Activated CD8-positive, alpha-beta memory T cell treated with anti-CD3 and anti-CD28 coated beads for 36 hours (primary cell): ENCODE data around the gene DDX54. TPM values are rescaled to one million over a fixed set of nuclear protein-coding genes. Genes with fewer than 3 reads are reported as not detected.

ENCODE experiments used
- CTCF ChIA-PET: fragments of 350-600 bp; sonication (Branson Sonifier 250); formaldehyde crosslinking; loops from one replicate; lab custom pipeline; 2021; ENCODE audit warnings: antibody characterized with exemption; lab: Charles Lee
- POLR2A ChIA-PET: fragments of 350-600 bp; sonication (Branson Sonifier 250); formaldehyde crosslinking; loops from one replicate; lab custom pipeline; 2021; ENCODE audit warnings: antibody characterized with exemption; lab: Charles Lee
- total RNA-seq, 2 experiments: library from RNA; stranded (reverse); gene quantifications; one replicate each; pipeline ENCODE4 v1.2.3, GENCODE V29; 2021

The DDX54 gene
- total RNA-seq, 2 experiments from 2014 or later, result 120 to 128 TPM

DNA sequence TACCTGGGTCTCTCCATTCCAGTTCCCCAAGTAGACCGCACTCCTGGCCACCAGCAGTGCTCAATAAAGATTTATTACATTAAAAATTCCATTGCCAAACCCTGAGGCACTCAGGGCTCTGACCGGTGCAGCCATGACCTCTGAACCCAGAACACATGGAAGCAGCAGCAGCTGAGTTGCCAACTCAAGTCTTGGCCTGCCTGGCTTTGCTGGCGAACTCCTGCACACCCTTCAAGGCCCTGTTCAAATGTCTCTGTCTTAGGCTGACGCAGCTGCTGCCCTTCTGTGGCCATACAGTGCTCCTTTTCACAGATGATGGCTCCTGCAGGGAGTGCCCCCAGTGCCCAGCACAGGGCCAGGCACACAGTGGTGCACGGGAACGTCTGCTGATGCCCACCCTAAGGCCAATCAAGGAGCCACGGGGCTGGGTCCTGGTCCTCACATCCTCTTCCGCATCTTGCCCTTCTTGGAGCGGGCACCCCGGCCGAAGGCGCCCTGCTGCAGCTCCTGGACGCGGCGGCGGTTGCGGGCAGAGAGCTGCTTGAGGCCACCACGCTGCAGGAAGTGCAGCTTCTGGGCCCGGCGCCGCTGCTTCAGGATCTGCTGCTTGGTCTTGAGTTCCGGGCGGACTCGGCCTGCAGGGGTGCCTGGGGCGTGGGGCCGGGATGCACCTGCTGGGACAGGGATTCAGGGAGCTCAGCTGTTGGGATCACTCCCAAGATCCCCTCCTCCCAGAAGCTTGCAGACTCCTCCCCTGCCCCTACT is 26.7 kb downstream of the DDX54 start:
- CTCF ChIA-PET, result interaction anchor here (0.6 to 1.9 kb wide), 3 partner anchors 16 to 110 kb away, joined by 3 to 8 read pairs (median 4); no protein-coding TSS in a partner anchor
- POLR2A ChIA-PET, result no interaction called here

DNA sequence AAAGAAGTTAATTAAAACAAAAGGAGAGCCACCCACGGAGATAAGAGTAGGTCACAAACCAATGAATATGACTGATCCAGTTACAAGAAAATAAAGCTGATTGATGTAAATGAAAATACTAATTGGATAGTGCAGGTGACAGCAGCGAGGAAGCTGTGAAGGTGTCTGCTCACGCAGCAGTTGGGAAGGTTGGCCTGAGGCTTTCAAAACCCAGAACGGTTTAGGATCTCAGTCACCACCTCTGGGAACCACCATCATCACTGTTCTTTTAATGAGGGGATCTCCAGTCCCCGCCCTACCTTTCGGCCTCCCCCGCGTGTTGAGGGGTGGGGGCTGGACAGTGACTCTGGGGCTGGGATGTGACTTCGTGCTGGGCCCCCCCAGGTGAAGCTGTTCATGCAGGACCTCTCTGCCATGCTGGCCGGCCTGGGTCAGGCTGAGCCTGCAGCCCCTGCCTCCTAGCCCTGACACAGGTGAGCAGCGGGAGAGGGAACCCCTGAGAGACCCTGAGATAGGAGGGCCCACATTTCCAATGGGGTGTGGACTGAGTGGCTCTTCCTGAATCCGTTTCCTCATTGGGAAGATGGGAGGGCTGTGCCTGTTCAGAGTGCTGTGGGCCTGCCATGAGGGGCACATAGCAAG is 27.9 kb downstream of the DDX54 start:
- ChIA-PET CTCF (interaction anchor here (0.5 to 1.9 kb wide), 2 partner anchors 17 to 40 kb away, joined by 3 to 8 read pairs; no protein-coding TSS in a partner anchor), POLR2A (no interaction called here)

DNA sequence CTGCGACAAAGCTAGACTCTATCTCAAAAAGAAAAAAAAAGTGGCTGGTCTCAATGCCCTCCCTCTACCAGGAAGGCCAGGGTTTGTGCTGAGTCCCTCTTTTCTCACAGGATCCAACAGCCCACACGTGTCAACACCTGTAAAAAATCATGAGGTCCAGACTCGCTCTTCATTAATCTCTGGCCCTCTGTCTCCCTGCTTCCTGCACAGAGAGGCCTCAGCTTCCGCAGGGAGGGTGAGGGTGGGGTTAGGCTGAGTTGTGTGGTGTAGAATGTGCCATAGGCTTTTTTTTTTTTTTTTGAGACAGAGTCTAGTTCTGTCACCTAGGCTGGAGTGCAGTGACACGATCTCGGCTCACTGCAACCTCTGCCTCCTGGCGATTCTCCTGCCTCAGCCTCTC is 29.6 kb downstream of the DDX54 start:
- ChIA-PET CTCF (no interaction called here), POLR2A (no interaction called here)

DNA sequence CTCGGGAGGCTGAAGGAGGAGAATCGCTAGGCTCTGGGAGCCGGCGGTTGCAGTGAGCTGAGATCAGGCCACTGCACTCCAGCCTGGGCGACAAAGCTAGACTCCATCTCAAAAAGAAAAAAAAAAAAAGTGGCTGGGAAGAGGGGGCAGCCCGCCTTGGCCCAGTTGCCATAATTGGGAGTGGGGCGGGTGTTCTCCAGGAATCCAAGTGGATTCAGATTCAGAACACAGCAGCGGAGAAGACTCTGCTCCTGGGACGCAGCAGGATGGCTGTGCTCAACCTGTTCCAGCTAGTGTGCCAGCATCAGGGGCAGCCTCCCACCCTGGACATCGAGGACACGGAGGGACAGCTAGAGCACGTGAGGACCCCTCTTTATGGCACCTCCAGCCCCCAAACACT is 30.2 kb downstream of the DDX54 start:
- ChIA-PET CTCF (interaction anchor here (0.6 kb wide), 1 partner anchor 34 kb away, joined by 4 read pairs; no protein-coding TSS in a partner anchor), POLR2A (no interaction called here)

DNA sequence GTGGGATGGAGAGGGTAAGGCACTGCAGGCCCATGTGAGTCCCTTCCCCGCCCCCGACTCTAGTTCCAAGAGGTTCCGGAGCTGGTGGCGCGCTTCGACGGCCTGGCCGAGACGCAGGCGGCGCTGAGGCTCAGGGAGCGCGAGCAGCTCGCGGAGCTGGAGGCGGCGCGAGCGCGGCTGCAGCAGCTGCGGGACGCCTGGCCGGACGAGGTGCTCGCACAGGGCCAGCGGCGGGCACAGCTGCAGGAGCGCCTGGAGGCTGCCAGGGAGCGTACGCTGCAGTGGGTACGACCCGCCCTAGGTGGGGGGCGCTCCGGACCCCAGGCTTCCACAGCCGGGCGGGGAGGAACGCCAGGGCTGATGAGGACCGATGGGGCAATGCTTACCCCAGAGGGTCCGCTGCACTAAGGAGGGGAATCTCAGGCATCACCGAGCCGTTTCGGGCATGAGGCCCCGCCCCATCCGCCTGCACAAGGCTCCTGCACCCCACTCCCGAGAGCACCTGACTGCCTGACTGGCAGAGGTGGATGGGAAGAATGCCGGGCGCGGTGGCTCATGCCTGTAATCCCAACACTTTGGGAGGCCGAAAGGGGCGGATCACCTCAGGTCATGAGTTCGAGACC is 30.8 kb downstream of the DDX54 start:
- ChIA-PET POLR2A (no interaction called here), CTCF (interaction anchor here (0.6 to 1.2 kb wide), 2 partner anchors 19 to 34 kb away, joined by 4 to 5 read pairs; no protein-coding TSS in a partner anchor)

DNA sequence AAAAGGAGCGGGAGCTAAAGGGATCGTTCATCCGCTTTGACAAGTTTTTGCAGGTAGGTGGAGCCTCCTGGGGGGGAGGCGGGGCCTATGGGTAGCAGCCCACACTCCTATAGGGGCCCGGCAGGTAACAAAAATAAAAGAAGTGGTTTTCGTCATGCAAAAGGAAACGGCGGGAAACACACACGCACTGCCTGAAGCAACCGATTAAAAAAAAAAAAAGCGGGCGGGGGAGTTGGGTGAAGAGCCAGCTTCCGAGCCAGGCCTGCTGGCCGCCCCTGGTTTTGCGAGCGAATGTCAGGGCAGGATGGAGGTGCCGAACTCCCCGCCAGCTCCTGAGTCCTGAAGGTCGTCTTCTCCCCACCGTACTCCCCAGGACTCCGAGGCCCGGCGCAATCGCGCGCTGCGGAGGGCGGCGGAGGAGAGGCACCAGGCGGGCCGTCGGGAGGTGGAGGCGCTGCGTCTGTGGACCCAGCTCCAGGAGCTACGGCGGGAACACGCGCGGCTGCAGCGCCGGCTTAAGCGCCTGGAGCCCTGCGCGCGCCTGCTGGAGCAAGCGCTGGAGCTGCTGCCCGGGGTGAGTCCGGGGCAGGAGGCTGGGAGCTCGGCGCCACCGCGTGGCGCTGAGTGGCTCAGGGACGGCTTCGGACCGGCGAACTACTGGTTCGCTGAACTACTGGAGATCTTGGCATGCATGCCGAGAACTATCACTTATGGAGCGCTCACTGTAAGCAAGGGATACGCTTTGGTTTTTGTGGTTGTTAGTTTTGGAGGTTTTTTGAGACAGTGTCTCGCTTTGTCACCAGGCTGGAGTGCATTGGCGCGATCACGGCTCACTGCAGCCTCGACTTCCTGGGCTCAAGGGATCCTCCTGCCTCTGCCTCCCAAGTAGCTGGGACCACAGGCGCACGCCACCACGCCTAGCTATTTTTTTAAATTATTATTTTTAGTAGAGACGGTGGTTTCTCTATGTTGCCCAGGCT is 32.2 kb downstream of the DDX54 start:
- ChIA-PET POLR2A (interaction anchor here (0.6 to 0.7 kb wide), 2 partner anchors 18 to 105 kb away, joined by 4 to 10 read pairs; partner anchors contain the start of gene RASAL1), CTCF (interaction anchor here (0.7 to 1.9 kb wide), 8 partner anchors 10 to 160 kb away, joined by 3 to 10 read pairs (median 3); partner anchors contain the start of gene RASAL1)

DNA sequence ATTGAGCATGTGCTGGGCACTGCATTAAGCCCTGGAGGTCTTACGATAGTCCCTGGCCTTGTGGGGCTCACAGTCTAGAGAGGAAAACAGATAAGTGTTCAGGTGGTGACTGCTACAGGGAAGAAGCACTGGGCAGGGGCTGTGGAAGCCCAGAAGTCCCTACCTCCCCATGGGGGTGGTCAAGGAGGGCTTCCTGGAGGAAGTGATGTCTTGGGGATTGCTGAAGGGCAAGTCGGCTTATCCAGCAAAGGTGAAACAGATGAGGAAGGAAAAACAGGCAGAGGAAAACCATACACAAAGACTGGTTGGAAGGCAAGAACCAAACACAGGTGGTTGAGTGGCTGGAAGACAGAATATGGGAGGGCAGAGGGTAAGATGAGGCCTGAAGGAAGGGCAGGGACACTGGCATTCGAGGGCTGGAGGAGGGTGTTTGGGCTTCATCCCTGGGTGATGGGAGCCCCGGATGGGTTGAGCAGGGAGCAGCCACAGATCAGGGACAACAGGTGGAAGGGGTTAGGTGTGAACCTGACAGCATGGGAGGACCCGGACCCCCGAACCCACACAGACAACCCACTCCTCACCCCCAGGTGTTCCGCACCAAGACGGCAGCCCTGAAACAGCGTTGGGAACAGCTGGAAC is 33.0 kb downstream of the DDX54 start:
- ChIA-PET CTCF (interaction anchor here (1.0 to 1.9 kb wide), 3 partner anchors 15 to 159 kb away, joined by 3 to 10 read pairs (median 6); partner anchors contain the start of gene RASAL1), POLR2A (interaction anchor here (0.7 kb wide), 1 partner anchor 17 kb away, joined by 10 read pairs; the partner anchor contains the start of gene RASAL1)

DNA sequence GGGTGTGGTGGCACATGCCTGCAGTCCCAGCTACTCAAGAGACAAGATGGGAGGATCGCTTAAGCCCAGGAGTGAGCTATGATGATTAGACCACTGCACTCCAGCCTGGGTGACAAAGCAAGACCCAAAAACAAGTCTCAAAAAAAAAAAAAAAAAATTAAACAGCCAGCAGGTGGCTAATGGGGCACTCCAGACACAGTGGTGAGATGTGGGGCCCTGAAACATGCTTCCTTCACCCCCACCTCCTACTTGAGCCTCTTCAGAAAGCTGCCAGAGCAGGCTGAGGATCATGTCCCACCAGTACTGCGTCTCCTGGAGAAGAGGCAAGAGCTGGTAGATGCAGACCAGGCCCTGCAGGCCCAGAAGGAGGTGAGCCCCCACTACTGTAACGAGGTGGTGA is 33.6 kb downstream of the DDX54 start:
- POLR2A ChIA-PET, result no interaction called here
- CTCF ChIA-PET, result no interaction called here

DNA sequence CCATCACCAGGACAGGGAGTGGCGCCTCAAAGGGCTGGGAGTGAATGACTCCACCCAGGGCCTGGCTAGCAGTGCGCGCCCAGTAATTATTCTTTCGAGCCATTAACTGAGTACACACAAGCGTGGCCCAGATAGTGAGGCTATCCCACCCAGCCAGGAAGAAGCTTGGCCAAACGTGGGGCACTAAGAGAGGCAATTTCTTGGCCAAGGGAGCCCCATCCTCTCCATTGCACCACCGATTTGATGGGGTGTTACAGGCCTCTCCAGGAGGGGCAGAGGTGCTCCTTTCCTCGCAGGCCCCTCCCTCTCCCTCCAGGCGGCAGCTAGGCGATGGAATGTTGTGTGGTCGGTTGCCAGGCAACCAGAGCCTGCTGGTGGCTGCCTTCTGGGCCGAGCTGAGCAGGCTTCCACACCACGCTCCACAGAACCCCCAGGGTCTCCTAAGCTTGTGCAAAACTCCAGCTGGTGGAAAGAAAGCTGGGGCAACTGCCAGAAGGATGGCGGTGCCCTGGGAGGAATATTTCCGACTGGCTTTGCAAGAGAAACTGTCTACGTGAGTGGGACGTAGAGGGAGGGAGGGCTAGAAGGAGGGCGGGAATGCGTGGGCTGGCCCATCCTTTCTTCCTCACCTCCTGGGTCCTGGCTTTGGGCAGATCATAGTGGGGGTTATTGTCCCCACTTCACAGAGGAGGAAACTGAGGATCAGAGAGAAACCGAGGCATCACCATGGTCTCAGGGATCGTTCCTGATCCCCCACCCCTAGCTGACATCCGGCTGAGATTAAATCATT is 35.7 kb downstream of the DDX54 start, which contains the start of gene CFAP73:
Gene CFAP73 (plus strand): TSS at position 364 of the 790 bp plus-strand sequence. CDS start 134 bp downstream, at position 498.
- ChIA-PET POLR2A (interaction anchor here (0.5 kb wide), 1 partner anchor 62 kb away, joined by 7 read pairs; no protein-coding TSS in a partner anchor), CTCF (interaction anchor here (0.5 kb wide), 1 partner anchor 1132 kb away, joined by 3 read pairs; no protein-coding TSS in a partner anchor)

DNA sequence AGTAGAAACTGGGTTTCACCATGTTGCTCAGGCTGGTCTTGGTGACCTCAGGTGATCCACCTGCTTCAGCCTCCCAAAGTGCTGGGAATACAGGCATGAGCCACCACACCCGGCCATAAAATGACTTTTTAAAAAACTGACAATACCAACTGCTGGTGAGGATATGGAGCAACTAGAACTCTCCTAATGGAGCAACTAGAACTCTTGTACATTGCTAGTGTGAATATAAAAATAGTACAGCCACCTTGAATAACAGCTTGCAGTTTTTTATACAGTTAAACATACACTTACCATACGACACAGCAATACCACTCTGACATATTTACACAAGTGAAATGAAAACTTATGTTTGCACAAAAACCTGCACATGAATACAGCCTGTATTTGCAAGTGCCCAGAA is 38.3 kb downstream of the DDX54 start:
- CTCF ChIA-PET, result no interaction called here
- POLR2A ChIA-PET, result no interaction called here

DNA sequence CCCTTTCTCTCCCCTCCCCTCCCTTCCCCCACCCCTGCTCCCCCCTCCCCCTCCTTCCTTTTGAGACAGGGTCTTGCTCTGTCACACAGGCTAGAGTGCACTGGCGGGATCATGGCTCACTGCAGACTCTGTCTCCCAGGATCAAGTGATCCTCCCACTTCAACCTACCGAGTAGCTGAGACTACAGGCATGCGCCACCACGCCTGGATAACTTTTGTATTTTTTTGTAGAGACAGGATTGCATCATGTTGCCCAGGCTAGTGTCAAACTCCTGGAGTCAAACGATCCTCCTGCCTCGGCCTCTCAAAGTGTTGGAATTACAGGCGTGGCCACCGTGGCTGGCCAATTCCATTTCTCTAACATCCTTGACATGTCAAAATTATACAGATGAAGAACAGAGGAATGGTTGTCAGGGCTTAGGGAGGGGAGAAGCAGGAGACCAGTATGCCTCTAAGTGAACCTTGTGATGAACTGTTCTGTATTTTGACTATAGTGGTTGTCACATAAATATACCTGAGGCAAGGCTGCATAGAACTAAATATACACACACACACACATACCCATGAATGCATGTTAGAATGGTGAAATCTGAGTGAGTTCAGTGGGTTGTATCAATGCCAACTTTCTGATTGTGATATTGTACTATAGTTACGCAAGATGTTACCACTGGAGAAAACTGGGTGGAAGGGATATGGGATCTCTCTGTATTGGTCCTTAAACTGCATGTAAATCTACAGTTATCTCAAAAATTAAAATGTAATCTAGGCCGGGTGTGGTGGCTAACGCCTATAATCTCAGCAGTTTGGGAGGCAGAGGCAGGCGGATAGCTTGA is 39.3 kb downstream of the DDX54 start:
- POLR2A ChIA-PET, result no interaction called here
- CTCF ChIA-PET, result no interaction called here

DNA sequence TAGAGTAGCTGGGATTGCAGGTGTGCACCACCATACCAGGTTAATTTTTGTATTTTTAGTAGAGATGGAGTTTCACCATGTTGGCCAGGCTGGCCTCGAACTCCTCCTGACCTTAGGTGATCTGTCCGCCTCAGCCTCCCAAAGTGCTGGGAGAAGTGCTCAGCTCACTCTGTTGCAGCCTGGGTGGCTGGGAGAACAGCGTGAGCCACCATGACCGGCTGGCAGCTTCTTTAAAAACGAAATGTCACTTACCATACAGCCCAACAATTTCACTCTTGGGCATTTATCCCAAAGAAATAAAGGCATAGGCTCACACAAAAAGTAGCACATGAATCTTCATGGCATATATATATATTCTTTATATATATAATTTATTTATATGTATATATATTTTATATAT is 40.5 kb downstream of the DDX54 start:
- ChIA-PET CTCF (no interaction called here), POLR2A (no interaction called here)

DNA sequence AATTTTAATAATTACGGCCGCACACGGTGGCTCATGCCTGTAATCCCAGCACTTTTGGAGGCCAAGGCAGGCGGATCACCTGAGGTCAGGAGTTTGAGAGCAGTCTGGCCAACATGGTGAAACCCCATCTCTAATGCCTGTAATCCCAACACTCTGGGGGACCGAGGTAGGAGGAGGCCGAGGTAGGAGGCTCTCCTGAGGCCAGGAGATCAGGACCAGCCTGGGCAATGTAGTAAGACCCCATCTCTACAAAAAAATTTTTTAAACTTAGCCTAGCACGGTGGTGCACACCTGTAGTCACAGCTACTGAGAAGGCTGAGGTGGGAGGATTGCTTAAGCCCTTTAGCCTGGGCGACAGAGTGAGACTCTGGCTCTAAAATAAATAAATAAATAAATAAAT is 41.3 kb downstream of the DDX54 start:
- POLR2A ChIA-PET, result no interaction called here
- CTCF ChIA-PET, result no interaction called here

DNA sequence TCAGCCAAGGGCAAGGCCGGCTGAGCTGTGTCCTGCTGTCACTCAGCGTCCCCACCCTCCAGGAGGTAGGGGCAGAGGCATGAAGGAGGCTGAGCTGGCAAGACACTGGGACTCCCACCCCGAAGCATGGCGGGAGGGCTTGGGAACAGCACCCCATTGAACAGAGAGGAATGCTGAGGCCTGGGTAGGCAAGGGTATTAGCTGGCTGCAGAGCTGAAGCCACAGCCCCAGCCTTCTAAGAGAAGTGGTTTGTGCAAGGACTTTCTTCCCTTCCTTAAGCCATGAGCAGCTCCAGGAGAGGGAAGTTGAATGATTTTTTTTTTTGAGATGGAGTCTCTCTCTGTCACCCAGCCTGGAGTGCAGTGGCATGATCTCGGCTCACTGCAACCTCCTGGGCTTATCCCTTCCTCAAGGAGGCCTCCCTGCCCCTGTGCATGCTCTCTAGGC is 42.4 kb downstream of the DDX54 start:
- POLR2A ChIA-PET, result no interaction called here
- CTCF ChIA-PET, result interaction anchor here (1.0 kb wide), 1 partner anchor 10 kb away, joined by 3 read pairs; no protein-coding TSS in a partner anchor

DNA sequence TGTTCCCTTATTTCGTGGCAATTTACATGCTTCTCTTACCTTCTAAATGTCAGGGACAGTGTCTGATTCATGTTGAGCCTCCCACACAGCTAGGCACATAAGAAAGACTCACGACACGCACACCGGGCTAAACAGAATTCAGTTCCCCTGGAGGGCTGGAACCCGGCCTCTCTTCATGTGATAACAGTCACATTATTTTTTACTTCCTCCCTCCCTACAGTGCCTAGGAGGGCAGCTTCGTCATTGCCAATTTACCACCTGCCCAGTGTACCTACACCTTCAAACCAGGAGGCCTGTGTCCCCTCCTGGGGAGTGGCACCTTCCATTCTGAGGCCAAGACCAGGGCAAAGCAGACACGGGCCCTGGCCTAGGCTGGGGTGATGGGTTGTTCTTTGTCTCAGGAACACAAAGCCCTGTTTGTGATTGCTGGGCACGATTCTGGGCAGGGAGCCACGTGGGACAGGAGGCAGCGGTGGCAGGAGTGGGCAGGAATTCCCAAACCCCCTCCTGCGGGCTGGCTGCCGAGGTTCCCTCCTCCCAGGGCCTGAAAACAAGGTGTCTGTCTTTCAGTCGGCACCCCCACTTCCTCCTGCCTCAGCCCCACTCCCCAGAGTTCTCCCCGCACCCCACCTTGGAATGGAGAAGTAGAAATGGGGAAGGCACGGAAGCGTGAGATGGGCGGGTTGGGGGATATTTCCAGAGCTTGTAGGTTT is 42.9 kb downstream of the DDX54 start:
- POLR2A ChIA-PET, result no interaction called here

More for the DNA sequence above, 42.9 kb downstream of the DDX54 start:
- CTCF ChIA-PET, result interaction anchor here (0.7 kb wide), 1 partner anchor 8 kb away, joined by 3 read pairs; no protein-coding TSS in a partner anchor
